Measurements from ENCODE around the gene ANG.

Gene ANG

GRCh38 chr14:20743556-20743955 is 55.0 kb downstream of the ANG start:
- no peak for DNase-seq (ENCODE audit: low read depth in 2 of 2)
